CD14-positive monocyte (primary cell): Measurements from ENCODE around the gene TFB1M. TPM values are rescaled to one million over a fixed set of nuclear protein-coding genes. Genes with fewer than 3 reads are reported as not detected.

ENCODE experiments used
- DNase-seq, 3 donors: peaks; one replicate each; pipeline ENCODE4 v3.0.0-alpha.2; 2011 to 2022
- H2AFZ ChIP-seq: 2 replicates; pipeline ENCODE4 v1.6.0; 2012; ENCODE audit warnings: mild to moderate bottlenecking, low read depth, low read length, inconsistent platforms; ENCODE audit not compliant: insufficient read depth, poor library complexity, severe bottlenecking
- H3K27ac ChIP-seq, 2 donors: 1 replicate in 1 of 2; 2 replicates in 1 of 2; pipeline ENCODE4 v1.5.1; 2012 to 2013; ENCODE audit warnings: low read length in 2 of 2, control low read depth in 1 of 2, inconsistent platforms in 1 of 2, low read depth in 1 of 2, mild to moderate bottlenecking in 1 of 2
- H3K27me3 ChIP-seq, 2 donors: one replicate each; pipeline versions ENCODE4 v1.6.0 to v1.6.1; 2011 to 2013; ENCODE audit warnings: low read length in 2 of 2; ENCODE audit not compliant: control insufficient read depth in 2 of 2, insufficient read depth in 2 of 2
- H3K36me3 ChIP-seq, 2 donors: replicated peaks in 1 of 2; 1 replicate in 1 of 2; 2 replicates in 1 of 2; pipeline versions ENCODE4 v1.5.1 to v1.6.1; 2012 to 2013; ENCODE audit warnings: low read length in 2 of 2, control low read depth in 1 of 2, inconsistent platforms in 1 of 2, mild to moderate bottlenecking in 1 of 2; ENCODE audit not compliant: insufficient read depth in 2 of 2, control insufficient read depth in 1 of 2
- H3K4me1 ChIP-seq, 2 donors: 1 replicate in 1 of 2; 2 replicates in 1 of 2; pipeline versions ENCODE4 v1.5.1 to v1.6.1; 2012 to 2013; ENCODE audit warnings: low read length in 2 of 2, control low read depth in 1 of 2, inconsistent platforms in 1 of 2, mild to moderate bottlenecking in 1 of 2, moderate library complexity in 1 of 2; ENCODE audit not compliant: insufficient read depth in 2 of 2, control insufficient read depth in 1 of 2
- H3K4me2 ChIP-seq: replicated peaks from 2 replicates; pipeline ENCODE3; 2012; ENCODE audit warnings: low read length, moderate library complexity, mild to moderate bottlenecking; ENCODE audit not compliant: poor library complexity, severe bottlenecking; ENCODE audit errors: extremely low read depth
- H3K4me3 ChIP-seq, 3 experiments: fragments of 200-600 bp in 1 of 3; sonication (generic) in 1 of 3; replicated peaks in 1 of 3; 1 replicate in 2 of 3; 2 replicates in 1 of 3; pipeline ENCODE4 v1.5.1; 2011 to 2013; ENCODE audit warnings: low read length in 3 of 3, mild to moderate bottlenecking in 3 of 3, control low read depth in 2 of 3, low read depth in 2 of 3, inconsistent platforms in 1 of 3, moderate library complexity in 1 of 3
- H3K79me2 ChIP-seq: 2 replicates; pipeline ENCODE4 v1.6.0; 2012; ENCODE audit warnings: mild to moderate bottlenecking, control low read depth, inconsistent platforms, low read length, moderate library complexity; ENCODE audit not compliant: insufficient read depth
- H3K9ac ChIP-seq: 2 replicates; pipeline ENCODE4 v1.6.0; 2017; ENCODE audit warnings: low read length, mild to moderate bottlenecking; ENCODE audit not compliant: insufficient read depth, poor library complexity, severe bottlenecking
- H3K9me3 ChIP-seq, 2 donors: replicated peaks in 1 of 2; 1 replicate in 1 of 2; 2 replicates in 1 of 2; pipeline versions ENCODE4 v1.5.1 to v1.6.1; 2012 to 2013; ENCODE audit warnings: low read length in 2 of 2, control low read depth in 1 of 2; ENCODE audit not compliant: control insufficient read depth in 1 of 2, insufficient read depth in 1 of 2
- H4K20me1 ChIP-seq: 2 replicates; pipeline ENCODE4 v1.6.0; 2012; ENCODE audit warnings: mild to moderate bottlenecking, low read length, control low read depth, moderate library complexity; ENCODE audit not compliant: insufficient read depth
- H3K27ac Mint-ChIP-seq, 7 donors: one replicate each; pipeline ENCODE4 v1.8.0; 2020; ENCODE audit warnings: mild to moderate bottlenecking in 7 of 7, mixed read lengths in 7 of 7, moderate library complexity in 6 of 7, inconsistent platforms in 2 of 7
- H3K27me3 Mint-ChIP-seq, 3 donors: one replicate each; pipeline ENCODE4 v1.8.0; 2021 to 2022; ENCODE audit warnings: low read depth in 3 of 3, mild to moderate bottlenecking in 3 of 3, mixed read lengths in 3 of 3, moderate library complexity in 3 of 3, inconsistent platforms in 1 of 3
- H3K36me3 Mint-ChIP-seq, 2 donors: one replicate each; pipeline ENCODE4 v1.8.0; 2020; ENCODE audit warnings: mixed read lengths in 2 of 2, inconsistent platforms in 1 of 2, mild to moderate bottlenecking in 1 of 2
- H3K4me1 Mint-ChIP-seq: one replicate; pipeline ENCODE4 v1.8.0; 2020; ENCODE audit warnings: mild to moderate bottlenecking, mixed read lengths
- H3K4me3 Mint-ChIP-seq, 2 donors: one replicate each; pipeline ENCODE4 v1.8.0; 2020; ENCODE audit warnings: mild to moderate bottlenecking in 2 of 2, mixed read lengths in 2 of 2, moderate library complexity in 1 of 2
- H3K9me3 Mint-ChIP-seq, 7 donors: one replicate each; pipeline ENCODE4 v1.8.0; 2020 to 2022; ENCODE audit warnings: mixed read lengths in 7 of 7, mild to moderate bottlenecking in 6 of 7, moderate library complexity in 6 of 7, inconsistent platforms in 2 of 7
- CTCF ChIP-seq: fragments of 200-600 bp; IDR thresholded peaks from one replicate; pipeline ENCODE4 v1.8.0; 2022; ENCODE audit warnings: antibody characterized with exemption, mild to moderate bottlenecking
- WGBS: methylation state at CpG from one replicate; pipeline ENCODE4 v1.1.5; 2013; ENCODE audit warnings: missing lambda C conversion rate; ENCODE audit not compliant: insufficient coverage; 5-methylcytosine and 5-hydroxymethylcytosine counted together
- intact Hi-C, 2 donors: fragments of 100-400 bp; cut with micrococcal nuclease; formaldehyde crosslinking; loops; one replicate each; pipeline versions ENCODE4 v1.15.0 to v1.15.1; 2023
- polyA plus RNA-seq, 3 donors: library from polyadenylated mRNA; depleted of rRNA in 1 of 3; unstranded in 2 of 3; stranded (reverse) in 1 of 3; fragments of 300-500 nt in 2 of 3; fragments of >200 nt in 1 of 3; fragmentation: Illumina TruSeq in 2 of 3; gene quantifications; 1 replicate in 2 of 3; 2 replicates in 1 of 3; pipeline ENCODE4 v1.2.3, GENCODE V29; 2012 to 2021

TFB1M gene
- polyA plus RNA-seq, 3 donors, result 4.8 to 5.4 (median 4.8) TPM

GRCh38 chr6:155330133-155330734, 15.9 kb upstream of the TFB1M start:
- Mint-ChIP-seq H3K36me3 (no peaks in the 10 kb centered on the region), H3K4me3 (no peak overlapping the region), H3K27me3 (peaks cover 0 to 5% (median 0%) of the 10 kb centered on the region in 3 donors), H3K4me1 (peaks cover 2% of the 10 kb centered on the region), H3K9me3 (no peaks in the 10 kb centered on the region), H3K27ac (no peak overlapping the region)
- Histone ChIP-seq H3K27ac (no peak overlapping the region), H3K36me3 (no peaks in the 10 kb centered on the region), H4K20me1 (no peaks in the 10 kb centered on the region), H3K4me2 (no peak overlapping the region), H3K9me3 (no peaks in the 10 kb centered on the region), H2AFZ (no peak overlapping the region), H3K79me2 (no peaks in the 10 kb centered on the region), H3K9ac (no peak overlapping the region), H3K27me3 (no peaks in the 10 kb centered on the region), H3K4me3 (no peak overlapping the region), H3K4me1 (no peaks in the 10 kb centered on the region)
- no peak for TF ChIP-seq CTCF
- 99% methylated on average over 6 of the region's 6 CpGs for WGBS
- DNase-seq, result no peak
- intact Hi-C loops, result no loop called here

GRCh38 chr6:155329460-155330132, 15.3 kb upstream of the TFB1M start:
- Histone ChIP-seq H3K4me1 (no peaks in the 10 kb centered on the region), H3K79me2 (no peaks in the 10 kb centered on the region), H2AFZ (peak overlapping the region; percentile 32), H3K27me3 (no peaks in the 10 kb centered on the region), H3K4me2 (no peak overlapping the region), H3K27ac (no peak overlapping the region), H3K36me3 (no peaks in the 10 kb centered on the region), H4K20me1 (no peaks in the 10 kb centered on the region), H3K4me3 (no peak overlapping the region), H3K9me3 (no peaks in the 10 kb centered on the region), H3K9ac (no peak overlapping the region)
- H3K36me3 Mint-ChIP-seq, result no peaks in the 10 kb centered on the region
- TF ChIP-seq CTCF, result no peak
- 100% methylated on average over 4 of the region's 8 CpGs for WGBS
- no peak overlapping the region for H3K4me3 Mint-ChIP-seq
- peaks cover 0 to 5% (median 0%) of the 10 kb centered on the region in 3 donors for H3K27me3 Mint-ChIP-seq
- no peaks in the 10 kb centered on the region for H3K9me3 Mint-ChIP-seq
- no peak overlapping the region for H3K27ac Mint-ChIP-seq
- intact Hi-C loops, result loop anchor here (5.0 to 10.0 kb wide), 3 partner anchors 95 to 1358 kb away; no protein-coding TSS in a partner anchor
- no peak for DNase-seq
- H3K4me1 Mint-ChIP-seq, result peaks cover 2% of the 10 kb centered on the region
